WTC11 (cell line): ENCODE measurements around the gene FARSA. TPM values are rescaled to one million over a fixed set of nuclear protein-coding genes. Genes with fewer than 3 reads are reported as not detected.
A peak's percentile ranks its signal among the peaks of the same experiment; 100 is the strongest.

ENCODE experiments used
- ATAC-seq: fragments of 200-7000 bp; cut with Tn5 transposase; 2 replicates; pipeline ENCODE4 v1.10.0; 2021; ENCODE audit warnings: mild to moderate bottlenecking, moderate library complexity
- CTCF ChIA-PET: fragments of 300-600 bp; sonication (Branson Sonifier 250); formaldehyde crosslinking; loops from one replicate; lab custom pipeline; 2021; ENCODE audit warnings: antibody characterized with exemption; lab: Charles Lee
- POLR2A ChIA-PET: fragments of 350-600 bp; sonication (Branson Sonifier 250); formaldehyde crosslinking; loops from one replicate; lab custom pipeline; 2021; ENCODE audit warnings: antibody characterized with exemption; lab: Charles Lee
- DNase-seq: peaks from one replicate; pipeline ENCODE4 v3.0.0; 2021; ENCODE audit warnings: low spot score
- H3K27ac Mint-ChIP-seq: 2 replicates; pipeline ENCODE4 v1.8.0; 2021; ENCODE audit warnings: mixed read lengths
- H3K27me3 Mint-ChIP-seq: 2 replicates; pipeline ENCODE4 v1.8.0; 2021; ENCODE audit warnings: low read depth, mild to moderate bottlenecking, moderate library complexity, mixed read lengths
- H3K36me3 Mint-ChIP-seq: 2 replicates; pipeline ENCODE4 v1.8.0; 2021; ENCODE audit warnings: mixed read lengths
- H3K4me1 Mint-ChIP-seq: 2 replicates; pipeline ENCODE4 v1.8.0; 2022; ENCODE audit warnings: mixed read lengths
- H3K4me3 Mint-ChIP-seq: 2 replicates; pipeline ENCODE4 v1.8.0; 2021; ENCODE audit warnings: mild to moderate bottlenecking, moderate library complexity, mixed read lengths
- H3K9me3 Mint-ChIP-seq: 2 replicates; pipeline ENCODE4 v1.8.0; 2021; ENCODE audit warnings: mixed read lengths
- ETV6 ChIP-seq: sonication (generic); formaldehyde crosslinking; IDR thresholded peaks from 2 replicates; pipeline ENCODE4 v1.8.1; 2022; ENCODE audit warnings: mild to moderate bottlenecking, missing genetic modification reagents
- GTF2I ChIP-seq: fragments of 250-450 bp; sonication (Bioruptor Pico); conservative IDR thresholded peaks from 2 replicates; pipeline ENCODE4 v1.4.0; 2021; ENCODE audit warnings: mild to moderate bottlenecking
- JAZF1 ChIP-seq: fragments of 250-450 bp; sonication (Bioruptor Pico); IDR thresholded peaks from 2 replicates; pipeline ENCODE4 v1.9.0; 2021; ENCODE audit warnings: moderate library complexity, mild to moderate bottlenecking, inconsistent platforms
- NFE2L1 ChIP-seq: sonication (generic); formaldehyde crosslinking; IDR thresholded peaks from 2 replicates; pipeline ENCODE4 v1.8.1; 2023; ENCODE audit warnings: missing genetic modification reagents
- NR2C2 ChIP-seq: sonication (generic); formaldehyde crosslinking; IDR thresholded peaks from 2 replicates; pipeline ENCODE4 v1.8.0; 2022; ENCODE audit warnings: mild to moderate bottlenecking, missing genetic modification reagents
- OVOL2 ChIP-seq: fragments of 250-450 bp; sonication (Bioruptor Pico); IDR thresholded peaks from 2 replicates; pipeline ENCODE4 v1.9.0; 2021; ENCODE audit warnings: mild to moderate bottlenecking, borderline replicate concordance
- total RNA-seq: library from RNA; stranded (reverse); gene quantifications from 3 replicates; pipeline ENCODE4 v1.2.3, GENCODE V29; 2021
- TF ChIP-seq, protein P1 (sequence below): sonication (generic); formaldehyde crosslinking; conservative IDR thresholded peaks from 2 replicates; pipeline ENCODE4 v1.8.1; 2023; ENCODE audit warnings: mild to moderate bottlenecking, low read depth, missing genetic modification reagents, moderate library complexity
- TF ChIP-seq, protein P2 (sequence below): sonication (generic); formaldehyde crosslinking; IDR thresholded peaks from 2 replicates; pipeline ENCODE4 v1.8.0; 2023; ENCODE audit warnings: missing genetic modification reagents, mild to moderate bottlenecking, borderline replicate concordance
- TF ChIP-seq, protein P3 (sequence below): sonication (generic); formaldehyde crosslinking; IDR thresholded peaks from 2 replicates; pipeline ENCODE4 v1.8.0; 2023; ENCODE audit warnings: missing genetic modification reagents
- TF ChIP-seq, protein P4 (sequence below): sonication (generic); formaldehyde crosslinking; IDR thresholded peaks from 2 replicates; pipeline ENCODE4 v1.8.1; 2022; ENCODE audit warnings: low read depth, mild to moderate bottlenecking, moderate library complexity, missing genetic modification reagents, borderline replicate concordance
- TF ChIP-seq, protein P5 (sequence below): sonication (generic); formaldehyde crosslinking; IDR thresholded peaks from 2 replicates; pipeline ENCODE4 v1.8.0; 2022; ENCODE audit warnings: mild to moderate bottlenecking, missing genetic modification reagents

The FARSA gene
- total RNA-seq, 1 experiment from 2014 or later = 108 TPM

DNA sequence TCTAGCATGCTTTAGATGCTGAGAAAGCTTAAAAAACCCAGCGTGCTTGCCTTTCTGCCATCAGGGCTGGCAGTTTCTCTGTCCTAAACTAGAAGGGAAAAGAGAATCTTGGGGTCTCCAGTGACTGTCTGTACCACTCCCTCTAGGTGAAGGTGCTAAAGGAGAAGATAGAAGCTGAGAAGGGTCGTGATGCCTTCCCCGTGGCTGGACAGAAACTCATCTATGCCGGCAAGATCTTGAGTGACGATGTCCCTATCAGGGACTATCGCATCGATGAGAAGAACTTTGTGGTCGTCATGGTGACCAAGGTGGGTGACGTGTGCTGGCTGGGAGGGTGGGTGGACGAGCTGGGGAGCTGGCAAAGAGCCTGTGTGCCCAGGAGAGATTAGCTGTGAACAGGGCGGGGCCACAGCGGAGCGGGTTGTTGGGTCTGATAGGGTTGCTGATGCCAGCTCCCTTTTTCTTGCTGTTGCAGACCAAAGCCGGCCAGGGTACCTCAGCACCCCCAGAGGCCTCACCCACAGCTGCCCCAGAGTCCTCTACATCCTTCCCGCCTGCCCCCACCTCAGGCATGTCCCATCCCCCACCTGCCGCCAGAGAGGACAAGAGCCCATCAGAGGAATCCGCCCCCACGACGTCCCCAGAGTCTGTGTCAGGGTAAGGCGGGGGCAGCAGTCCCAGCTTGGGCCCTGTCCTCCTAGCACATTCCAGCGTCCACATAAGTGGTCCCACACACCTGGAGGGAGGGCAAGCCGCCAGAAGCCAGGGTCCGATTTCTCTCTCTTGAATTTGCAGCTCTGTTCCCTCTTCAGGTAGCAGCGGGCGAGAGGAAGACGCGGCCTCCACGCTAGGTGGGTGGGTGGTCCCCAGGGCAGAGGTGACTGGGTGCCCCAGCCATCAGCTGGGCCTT is 14.4 kb upstream of the FARSA start (continued):
- TF ChIP-seq, protein P1, sequence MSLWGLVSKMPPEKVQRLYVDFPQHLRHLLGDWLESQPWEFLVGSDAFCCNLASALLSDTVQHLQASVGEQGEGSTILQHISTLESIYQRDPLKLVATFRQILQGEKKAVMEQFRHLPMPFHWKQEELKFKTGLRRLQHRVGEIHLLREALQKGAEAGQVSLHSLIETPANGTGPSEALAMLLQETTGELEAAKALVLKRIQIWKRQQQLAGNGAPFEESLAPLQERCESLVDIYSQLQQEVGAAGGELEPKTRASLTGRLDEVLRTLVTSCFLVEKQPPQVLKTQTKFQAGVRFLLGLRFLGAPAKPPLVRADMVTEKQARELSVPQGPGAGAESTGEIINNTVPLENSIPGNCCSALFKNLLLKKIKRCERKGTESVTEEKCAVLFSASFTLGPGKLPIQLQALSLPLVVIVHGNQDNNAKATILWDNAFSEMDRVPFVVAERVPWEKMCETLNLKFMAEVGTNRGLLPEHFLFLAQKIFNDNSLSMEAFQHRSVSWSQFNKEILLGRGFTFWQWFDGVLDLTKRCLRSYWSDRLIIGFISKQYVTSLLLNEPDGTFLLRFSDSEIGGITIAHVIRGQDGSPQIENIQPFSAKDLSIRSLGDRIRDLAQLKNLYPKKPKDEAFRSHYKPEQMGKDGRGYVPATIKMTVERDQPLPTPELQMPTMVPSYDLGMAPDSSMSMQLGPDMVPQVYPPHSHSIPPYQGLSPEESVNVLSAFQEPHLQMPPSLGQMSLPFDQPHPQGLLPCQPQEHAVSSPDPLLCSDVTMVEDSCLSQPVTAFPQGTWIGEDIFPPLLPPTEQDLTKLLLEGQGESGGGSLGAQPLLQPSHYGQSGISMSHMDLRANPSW (CRISPR knock-in tag) = no peak
- TF ChIP-seq NR2C2 (no peak), JAZF1 (CRISPR knock-in tag) (no peak)
- TF ChIP-seq, protein P2, sequence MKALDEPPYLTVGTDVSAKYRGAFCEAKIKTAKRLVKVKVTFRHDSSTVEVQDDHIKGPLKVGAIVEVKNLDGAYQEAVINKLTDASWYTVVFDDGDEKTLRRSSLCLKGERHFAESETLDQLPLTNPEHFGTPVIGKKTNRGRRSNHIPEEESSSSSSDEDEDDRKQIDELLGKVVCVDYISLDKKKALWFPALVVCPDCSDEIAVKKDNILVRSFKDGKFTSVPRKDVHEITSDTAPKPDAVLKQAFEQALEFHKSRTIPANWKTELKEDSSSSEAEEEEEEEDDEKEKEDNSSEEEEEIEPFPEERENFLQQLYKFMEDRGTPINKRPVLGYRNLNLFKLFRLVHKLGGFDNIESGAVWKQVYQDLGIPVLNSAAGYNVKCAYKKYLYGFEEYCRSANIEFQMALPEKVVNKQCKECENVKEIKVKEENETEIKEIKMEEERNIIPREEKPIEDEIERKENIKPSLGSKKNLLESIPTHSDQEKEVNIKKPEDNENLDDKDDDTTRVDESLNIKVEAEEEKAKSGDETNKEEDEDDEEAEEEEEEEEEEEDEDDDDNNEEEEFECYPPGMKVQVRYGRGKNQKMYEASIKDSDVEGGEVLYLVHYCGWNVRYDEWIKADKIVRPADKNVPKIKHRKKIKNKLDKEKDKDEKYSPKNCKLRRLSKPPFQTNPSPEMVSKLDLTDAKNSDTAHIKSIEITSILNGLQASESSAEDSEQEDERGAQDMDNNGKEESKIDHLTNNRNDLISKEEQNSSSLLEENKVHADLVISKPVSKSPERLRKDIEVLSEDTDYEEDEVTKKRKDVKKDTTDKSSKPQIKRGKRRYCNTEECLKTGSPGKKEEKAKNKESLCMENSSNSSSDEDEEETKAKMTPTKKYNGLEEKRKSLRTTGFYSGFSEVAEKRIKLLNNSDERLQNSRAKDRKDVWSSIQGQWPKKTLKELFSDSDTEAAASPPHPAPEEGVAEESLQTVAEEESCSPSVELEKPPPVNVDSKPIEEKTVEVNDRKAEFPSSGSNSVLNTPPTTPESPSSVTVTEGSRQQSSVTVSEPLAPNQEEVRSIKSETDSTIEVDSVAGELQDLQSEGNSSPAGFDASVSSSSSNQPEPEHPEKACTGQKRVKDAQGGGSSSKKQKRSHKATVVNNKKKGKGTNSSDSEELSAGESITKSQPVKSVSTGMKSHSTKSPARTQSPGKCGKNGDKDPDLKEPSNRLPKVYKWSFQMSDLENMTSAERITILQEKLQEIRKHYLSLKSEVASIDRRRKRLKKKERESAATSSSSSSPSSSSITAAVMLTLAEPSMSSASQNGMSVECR (CRISPR knock-in tag) = no peak
- TF ChIP-seq, protein P3, sequence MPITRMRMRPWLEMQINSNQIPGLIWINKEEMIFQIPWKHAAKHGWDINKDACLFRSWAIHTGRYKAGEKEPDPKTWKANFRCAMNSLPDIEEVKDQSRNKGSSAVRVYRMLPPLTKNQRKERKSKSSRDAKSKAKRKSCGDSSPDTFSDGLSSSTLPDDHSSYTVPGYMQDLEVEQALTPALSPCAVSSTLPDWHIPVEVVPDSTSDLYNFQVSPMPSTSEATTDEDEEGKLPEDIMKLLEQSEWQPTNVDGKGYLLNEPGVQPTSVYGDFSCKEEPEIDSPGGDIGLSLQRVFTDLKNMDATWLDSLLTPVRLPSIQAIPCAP (CRISPR knock-in tag) = no peak
- TF ChIP-seq, protein P4, sequence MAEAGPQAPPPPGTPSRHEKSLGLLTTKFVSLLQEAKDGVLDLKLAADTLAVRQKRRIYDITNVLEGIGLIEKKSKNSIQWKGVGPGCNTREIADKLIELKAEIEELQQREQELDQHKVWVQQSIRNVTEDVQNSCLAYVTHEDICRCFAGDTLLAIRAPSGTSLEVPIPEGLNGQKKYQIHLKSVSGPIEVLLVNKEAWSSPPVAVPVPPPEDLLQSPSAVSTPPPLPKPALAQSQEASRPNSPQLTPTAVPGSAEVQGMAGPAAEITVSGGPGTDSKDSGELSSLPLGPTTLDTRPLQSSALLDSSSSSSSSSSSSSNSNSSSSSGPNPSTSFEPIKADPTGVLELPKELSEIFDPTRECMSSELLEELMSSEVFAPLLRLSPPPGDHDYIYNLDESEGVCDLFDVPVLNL (CRISPR knock-in tag) = no peak

DNA sequence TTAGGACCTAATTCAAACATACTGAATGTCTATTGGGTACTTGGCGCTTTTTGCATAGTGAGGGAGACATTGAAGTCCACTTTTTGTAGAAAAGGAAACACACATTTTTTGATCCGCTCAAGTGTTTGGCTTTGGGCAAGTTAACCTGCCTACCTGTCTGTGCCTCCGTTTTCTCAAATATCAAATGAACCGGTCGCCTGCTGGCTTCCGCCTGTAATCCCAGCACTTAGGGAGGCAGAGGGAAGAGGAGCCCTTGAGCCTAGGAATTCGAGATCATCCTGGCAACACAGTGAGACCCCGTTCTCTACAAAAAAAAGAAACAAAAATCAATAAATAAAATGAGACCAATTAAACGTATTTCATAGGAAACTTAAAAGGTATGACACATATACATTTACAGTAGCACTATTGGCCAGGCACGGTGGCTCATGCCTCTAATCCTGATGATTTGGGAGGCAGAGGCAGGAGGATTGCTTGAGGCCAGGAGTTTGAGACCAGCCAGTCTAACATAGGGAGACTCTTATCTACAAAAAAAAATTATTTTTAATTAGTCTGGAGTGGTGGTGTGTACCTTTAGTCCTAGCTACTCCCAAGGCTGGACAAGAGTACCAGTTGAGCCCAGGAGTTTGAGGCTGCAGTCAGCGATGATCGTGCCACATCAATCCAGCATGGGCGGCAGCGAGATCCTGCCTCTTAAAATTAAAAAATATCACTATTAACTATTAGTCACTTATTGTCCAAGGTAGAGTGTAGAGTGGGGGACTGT is 13.4 kb upstream of the FARSA start:
- DNase-seq (no peak), ATAC-seq (no peak)
- H3K9me3 Mint-ChIP-seq = no peaks in the 10 kb centered on the region
- H3K27ac Mint-ChIP-seq = peak overlapping the region; percentile 98
- no peaks in the 10 kb centered on the region; the same call in 1 of the 2 replicates for H3K27me3 Mint-ChIP-seq
- H3K4me3 Mint-ChIP-seq = peak overlapping the region; percentile 90
- peaks cover 70% of the 10 kb centered on the region for H3K36me3 Mint-ChIP-seq
- TF ChIP-seq NFE2L1 (no peak), OVOL2 (no peak)
- ChIA-PET CTCF (interaction anchor here (0.6 to 2.0 kb wide), 8 partner anchors 9 to 154 kb away, joined by 3 to 11 read pairs (median 7); partner anchors contain the start of gene GCDH), POLR2A (interaction anchor here (0.6 to 1.3 kb wide), 9 partner anchors 8 to 148 kb away, joined by 3 to 10 read pairs (median 4); partner anchors contain the start of genes FARSA, GADD45GIP1 and GCDH)
- peaks cover 14% of the 10 kb centered on the region for H3K4me1 Mint-ChIP-seq

DNA sequence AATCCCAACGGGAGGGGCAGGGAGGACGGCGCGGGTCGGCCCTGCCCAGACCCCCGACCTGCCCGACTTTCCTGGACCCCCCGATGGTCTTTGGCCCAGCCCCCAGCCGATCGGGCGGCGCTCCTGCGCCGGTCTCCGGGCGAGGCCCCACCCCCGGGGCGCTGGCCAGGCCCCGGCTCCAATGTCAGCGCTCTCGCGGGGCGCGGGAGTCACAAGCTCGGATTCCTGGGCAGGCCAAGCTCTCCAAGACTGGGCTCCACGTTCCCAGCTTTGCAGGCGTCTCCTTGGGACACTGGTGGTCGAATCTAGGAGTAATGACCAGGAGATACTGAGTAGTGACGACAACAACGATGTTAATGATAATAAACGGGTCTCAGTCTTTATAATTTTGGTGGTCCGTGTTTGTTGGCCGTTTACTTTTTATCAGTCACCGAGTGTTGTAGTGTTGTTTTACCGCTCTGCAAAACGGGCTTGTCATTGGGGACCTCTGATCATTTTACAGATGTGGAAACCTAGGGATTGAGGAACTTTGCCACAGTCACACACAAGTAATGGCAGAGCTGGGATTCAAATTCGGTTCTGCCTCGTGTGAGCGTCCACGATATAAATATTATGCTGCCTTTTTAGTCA is 12.7 kb upstream of the FARSA start:
- DNase-seq (peak; percentile 89), ATAC-seq (peak; percentile 89)
- ChIA-PET CTCF (interaction anchor here (0.6 to 2.0 kb wide), 7 partner anchors 9 to 155 kb away, joined by 3 to 11 read pairs (median 7); partner anchors contain the start of gene GCDH), POLR2A (interaction anchor here (0.6 to 1.3 kb wide), 9 partner anchors 9 to 148 kb away, joined by 3 to 10 read pairs (median 4); partner anchors contain the start of genes FARSA, GADD45GIP1 and GCDH)
- peak overlapping the region; percentile 90 for H3K4me3 Mint-ChIP-seq
- no peaks in the 10 kb centered on the region for H3K9me3 Mint-ChIP-seq
- peaks cover 70% of the 10 kb centered on the region for H3K36me3 Mint-ChIP-seq
- peaks cover 14% of the 10 kb centered on the region for H3K4me1 Mint-ChIP-seq
- H3K27me3 Mint-ChIP-seq = no peaks in the 10 kb centered on the region; the same call in 1 of the 2 replicates
- peak overlapping the region; percentile 98 for H3K27ac Mint-ChIP-seq
- TF ChIP-seq, protein P2 (CRISPR knock-in tag) = no peak
- no peak for TF ChIP-seq ETV6 (CRISPR knock-in tag)
- TF ChIP-seq, protein P5, sequence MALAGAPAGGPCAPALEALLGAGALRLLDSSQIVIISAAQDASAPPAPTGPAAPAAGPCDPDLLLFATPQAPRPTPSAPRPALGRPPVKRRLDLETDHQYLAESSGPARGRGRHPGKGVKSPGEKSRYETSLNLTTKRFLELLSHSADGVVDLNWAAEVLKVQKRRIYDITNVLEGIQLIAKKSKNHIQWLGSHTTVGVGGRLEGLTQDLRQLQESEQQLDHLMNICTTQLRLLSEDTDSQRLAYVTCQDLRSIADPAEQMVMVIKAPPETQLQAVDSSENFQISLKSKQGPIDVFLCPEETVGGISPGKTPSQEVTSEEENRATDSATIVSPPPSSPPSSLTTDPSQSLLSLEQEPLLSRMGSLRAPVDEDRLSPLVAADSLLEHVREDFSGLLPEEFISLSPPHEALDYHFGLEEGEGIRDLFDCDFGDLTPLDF (CRISPR knock-in tag) = no peak
- no peak for TF ChIP-seq GTF2I (CRISPR knock-in tag)
